T1000 (cell line): ENCODE data around the gene HOXA2.
A peak's percentile ranks its signal among the peaks of the same experiment; 100 is the strongest.

Experiments
- DNase-seq: peaks from one replicate; lab custom pipeline; 2025; ENCODE audit warnings: mixed read lengths; lab: John Stamatoyannopoulos, UW

The HOXA2 gene

DNA sequence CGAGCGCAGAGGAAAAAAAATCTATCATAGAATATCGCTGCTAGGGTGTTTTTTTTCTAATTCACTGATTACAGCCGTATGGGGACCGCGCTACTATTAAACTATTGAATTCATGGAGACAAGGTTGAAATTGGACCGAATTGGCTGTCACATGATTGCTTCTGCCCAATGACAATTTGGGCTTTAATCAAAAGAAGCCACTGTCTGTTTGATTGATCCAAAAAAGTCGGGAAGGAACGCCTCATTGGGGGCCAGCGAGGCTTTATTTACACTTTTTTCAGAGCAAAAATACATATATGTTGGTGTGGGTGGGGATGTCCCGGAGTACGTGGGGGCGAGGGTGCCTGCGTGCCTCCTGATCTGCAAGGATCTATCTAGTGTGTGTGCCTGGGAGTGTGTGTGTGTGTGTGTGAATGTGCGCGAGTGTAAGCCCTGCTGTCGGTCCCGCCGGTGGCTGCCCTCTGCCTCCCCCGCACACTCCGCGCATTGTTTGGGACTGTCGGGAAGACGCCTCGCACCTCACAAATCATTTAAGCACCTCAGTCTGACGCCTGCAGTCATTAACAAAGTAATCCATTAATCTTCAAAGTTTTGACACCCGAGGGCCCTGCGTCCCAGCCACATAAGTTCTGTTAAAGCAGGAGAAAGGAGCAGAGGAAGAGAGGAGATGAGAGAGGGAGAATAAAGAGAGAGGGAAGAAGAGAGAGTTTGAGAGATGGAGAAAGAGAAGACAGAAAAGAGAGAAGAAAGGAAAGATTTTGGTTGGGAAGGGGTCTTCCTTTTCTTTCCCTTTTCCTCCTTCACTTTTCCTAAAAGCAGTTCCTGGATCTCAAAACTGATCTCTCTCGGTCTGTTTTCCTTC is at the start of gene HOXA2:
TSS of gene HOXA2 (minus strand) at position 103 of the 862 bp plus-strand sequence. CDS start 183 bp downstream, outside the sequence.
- DNase-seq: no peak

DNA sequence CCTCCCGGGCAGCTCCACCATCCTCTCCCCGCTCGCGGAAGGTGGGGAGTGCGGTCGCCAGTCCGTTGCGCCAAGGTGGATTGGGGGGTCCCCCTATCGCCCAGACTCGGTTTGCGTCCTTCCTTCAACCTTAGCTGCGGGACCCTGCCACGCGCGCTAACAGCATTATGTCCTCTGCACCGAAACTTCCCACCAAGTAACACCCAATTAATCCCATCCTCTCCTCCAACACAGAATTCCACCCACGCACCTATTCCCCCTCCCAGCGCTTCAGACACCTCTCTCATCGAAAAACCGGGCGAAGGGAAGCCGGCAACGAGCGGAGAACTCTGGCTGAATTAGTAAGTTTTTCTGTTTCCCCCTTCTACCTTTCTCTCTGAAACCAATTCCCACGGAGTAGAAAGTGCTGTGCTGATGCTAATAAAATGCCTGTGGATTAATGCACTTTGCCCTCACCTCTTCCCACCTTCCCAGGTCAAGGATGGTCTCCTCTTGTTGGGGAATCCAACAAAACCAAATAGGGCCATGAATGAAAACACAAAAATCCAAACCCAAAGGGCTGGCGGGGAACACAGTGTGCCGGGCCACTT is 49.0 kb upstream of the HOXA2 start:
- no peak for DNase-seq

DNA sequence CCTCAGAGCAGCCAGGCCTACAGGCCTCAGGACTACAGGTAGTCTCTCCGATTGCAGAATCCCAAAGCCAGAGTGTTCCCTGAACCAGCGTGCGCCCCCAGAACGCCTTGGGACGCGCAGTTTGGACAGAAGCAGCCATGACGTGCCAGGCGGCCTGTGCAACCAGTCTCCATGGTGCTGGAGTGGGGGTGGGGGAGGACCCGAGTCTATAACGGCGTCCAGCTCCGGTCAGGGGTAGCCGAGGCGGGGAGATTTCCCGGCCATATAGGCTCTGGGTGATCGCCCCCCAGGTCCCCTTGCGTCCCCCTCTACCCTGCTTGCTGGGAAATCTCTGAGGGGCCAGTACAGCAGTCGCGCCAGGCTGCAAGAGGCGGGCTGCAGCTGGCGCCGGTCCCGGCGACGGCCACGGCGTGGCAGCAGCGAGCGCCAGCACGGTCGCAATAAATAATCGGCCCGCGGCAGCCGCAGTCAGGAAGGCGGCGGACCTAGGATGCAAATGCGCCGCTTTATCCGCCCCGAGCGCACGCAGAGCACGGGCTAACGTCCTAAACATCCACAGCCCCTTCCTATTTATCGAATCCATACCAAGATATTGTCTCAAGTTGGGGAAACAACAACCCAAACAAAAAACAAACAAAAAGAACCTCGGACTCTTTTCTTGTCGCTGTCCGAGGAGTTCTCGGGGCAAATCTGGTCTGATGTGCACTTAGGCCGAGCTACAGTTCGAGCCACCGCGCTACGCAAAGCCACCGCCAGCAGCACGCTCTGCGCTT is 48.3 kb upstream of the HOXA2 start:
- peak; percentile 56 for DNase-seq

DNA sequence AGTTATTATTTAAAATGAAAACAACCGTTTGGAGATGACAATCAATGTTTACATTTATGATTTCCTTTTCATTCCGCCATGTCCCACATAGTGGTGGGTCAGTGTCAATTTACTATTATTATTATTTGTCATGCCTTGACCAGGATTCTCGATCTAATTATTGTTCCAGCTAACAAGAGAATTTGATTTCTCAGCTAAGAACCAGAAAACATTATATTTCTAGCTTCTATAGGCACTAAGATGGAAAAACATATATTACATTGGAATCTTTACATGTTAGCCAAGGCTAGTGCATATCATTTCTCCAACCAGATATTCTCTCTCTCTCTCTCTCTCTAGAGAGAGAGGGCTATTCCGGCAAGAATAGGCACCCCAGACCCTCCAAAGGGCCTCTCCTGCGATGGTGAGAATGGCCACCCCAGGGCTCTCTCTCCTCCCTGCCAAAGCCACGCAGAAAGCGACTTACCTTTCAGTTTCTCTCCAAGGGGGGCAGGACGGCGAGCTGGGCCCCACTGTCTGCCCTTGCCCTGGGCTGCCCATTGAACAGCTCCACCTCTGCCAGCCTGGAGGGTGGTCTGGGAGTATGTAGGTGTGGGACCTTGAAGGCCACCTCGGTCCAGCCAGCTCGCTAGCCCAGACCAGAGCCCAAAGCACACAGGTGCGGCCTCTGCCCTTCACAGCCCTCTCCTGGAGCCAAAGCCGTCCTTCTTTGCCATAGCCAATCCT is 47.5 kb upstream of the HOXA2 start:
- DNase-seq: no peak

DNA sequence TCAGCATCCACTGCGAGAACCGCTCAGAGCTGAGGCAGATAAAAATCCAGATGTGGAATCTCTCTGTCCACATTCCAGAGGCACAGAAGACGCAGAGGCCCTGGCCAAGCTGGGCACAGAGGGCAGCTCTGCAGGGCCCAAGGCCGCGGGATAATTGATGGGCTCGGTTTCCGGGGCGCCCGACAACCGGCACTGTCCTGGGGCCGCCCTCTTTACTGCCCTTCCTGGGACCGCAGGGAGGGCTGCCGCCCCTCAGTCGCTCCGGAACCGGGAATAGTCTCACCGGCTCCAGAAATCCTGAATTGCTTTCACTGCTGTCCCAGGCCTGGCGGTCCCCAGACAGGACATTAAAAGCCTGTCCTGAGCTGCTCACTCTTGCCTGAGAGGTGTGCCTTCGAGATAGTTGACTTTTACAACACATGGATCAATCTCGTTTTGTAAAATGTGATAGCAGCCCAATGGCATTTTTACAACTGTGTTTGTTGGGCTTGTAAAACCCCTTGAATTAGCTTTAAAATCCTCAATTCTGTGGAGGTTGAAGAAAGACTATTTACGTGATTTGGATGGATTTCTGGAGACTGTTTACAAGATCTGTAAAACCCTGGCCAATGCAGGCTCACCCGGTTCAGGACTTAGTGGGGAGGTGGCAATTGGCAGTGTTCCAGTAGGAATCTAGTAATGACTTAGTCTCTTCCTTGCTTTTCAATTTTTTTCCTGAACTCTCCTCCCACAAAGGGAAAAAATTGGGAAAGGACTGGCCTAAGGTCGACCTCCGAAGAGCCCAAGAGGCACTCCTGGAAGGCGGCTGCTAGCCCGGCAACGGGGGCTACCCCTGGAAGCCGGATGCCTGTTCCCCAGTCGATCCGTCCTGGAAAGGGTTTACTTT is 46.5 kb upstream of the HOXA2 start:
- no peak for DNase-seq

DNA sequence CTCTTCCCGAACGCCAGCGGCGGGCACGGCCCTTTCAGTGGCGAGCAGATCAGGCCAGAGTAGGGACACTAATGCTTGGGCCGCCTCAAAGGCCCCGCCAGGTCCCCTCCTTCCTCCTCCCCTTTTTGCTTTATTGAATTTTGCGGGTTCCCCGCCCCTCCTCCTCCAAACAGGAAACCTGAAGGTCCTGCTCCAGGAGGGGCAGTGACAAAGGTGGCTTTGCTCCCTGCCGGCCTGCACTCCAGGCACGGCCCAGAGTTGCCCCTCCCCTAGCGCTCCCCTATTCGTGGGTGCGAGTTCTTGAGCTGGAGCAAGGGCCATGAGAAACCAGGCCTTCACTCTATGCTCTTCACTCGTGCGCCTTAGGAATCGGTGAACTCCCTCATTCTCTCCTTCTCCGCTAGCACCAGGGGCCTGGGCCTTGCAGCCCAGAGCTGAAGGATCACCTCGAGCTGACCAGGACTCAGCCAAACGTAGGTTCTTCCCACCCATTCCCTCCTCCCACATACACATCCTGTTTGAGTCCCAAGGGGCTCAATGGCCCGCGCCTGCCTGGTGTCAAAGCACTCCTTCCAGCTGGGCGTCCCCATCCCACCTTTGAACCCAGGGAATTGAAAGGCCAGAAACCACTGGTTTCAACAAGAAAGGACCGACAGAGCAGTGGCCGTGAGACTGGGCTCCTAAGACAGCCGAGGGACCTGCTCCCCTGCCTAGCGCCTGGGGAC is 45.7 kb upstream of the HOXA2 start:
- DNase-seq: no peak

DNA sequence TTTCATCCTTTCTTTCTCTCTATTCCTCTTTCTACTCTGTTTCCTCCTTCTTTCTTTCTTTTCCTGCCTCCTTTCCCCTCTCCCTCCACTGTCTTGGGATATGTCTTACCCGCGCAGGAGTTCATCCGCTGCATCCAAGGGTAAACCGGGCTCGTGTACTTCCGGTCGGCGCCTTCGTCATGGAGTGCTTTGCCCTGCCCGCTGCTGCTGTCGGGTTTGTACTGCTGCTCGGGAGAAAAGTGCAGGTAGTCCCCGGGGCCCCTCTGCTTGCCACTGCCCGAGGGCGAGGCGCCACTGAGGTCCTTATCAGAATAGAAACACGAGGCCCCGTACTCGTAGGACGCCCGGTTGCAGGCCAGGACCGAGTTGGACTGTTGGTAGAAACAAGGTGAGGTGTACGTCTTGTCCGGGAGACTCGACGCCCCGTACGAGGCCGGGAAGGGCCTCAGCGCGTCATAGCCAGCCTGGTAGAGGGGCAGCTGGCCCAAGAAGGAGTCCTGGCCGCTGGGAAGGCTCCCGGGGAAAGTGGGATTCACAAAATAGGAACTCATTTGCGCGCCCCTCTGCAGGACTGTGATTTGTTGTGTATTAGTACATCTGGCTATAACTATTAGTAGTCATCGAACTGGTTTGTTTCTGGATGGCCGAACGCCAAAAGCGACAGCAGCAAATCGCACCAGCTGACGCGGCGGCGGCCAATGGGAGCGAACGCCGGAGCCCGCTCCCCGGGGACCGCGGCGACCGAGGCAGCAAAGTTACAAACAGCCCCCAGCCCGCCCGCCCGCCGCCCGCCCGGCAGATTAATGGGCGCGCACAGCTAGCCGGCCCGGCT is 44.9 kb upstream of the HOXA2 start, which contains the start of gene HOXA6:
TSS of gene HOXA6 (minus strand) at position 576 of the 832 bp plus-strand sequence. CDS start at position 551, 25 bp downstream.
- DNase-seq: no peak

DNA sequence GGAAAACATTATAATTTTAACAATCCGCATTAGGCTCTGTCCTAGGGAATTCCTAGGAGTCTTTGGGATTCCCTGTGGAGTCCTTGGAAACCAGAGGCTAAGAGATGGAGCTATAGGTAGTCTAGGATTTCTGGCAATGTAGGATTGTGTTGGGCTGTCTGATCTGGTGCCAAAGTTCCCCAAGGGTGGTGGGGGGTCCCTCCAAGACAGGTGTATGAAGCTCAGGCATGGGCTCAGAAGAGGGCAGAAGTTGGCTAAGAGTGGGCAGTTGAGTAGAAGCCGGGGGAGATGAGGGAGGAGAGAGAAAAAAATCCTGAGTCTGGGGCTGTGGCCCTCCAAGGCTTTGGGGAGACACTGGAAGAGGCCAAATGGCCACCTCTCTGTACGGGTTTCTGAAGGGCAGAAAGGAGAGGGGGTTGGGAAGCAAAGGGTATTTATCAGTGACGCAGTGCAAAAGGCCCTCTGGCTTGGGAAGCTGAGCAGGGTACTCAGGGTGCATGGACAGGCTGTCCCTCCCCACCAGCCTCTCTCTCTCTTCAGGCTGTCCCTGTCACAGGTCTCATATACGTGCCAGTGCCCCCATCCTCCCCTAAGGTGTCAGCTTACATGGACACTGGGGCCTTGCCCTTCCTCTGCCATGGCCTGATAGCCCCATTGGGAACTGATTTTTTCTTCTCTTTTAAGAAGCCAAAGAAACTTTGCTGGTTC is 44.2 kb upstream of the HOXA2 start:
- DNase-seq: no peak

DNA sequence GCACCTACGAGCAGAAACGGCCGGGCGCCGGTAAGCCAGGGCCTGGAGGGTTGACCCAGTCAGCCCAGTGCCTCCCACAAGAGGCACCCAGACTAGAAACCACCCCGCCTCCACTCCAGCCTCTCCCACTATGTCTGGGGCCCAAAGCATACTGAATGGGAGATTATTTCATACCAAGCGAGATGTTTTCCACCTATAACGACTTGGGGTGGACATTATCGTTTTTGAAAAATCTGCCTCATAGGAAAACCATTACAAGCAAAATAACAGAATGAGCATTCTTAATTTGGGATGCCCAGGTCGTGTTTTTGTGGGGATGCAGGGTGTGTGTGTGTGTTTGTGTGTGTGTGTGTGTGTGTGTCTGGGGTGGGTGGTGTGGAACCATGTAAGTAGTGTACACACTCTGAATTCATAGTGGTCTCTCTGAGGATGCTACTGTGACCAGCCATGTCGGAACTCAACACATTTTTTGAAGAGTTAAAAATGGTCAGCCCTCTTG is 43.5 kb upstream of the HOXA2 start:
- no peak for DNase-seq

DNA sequence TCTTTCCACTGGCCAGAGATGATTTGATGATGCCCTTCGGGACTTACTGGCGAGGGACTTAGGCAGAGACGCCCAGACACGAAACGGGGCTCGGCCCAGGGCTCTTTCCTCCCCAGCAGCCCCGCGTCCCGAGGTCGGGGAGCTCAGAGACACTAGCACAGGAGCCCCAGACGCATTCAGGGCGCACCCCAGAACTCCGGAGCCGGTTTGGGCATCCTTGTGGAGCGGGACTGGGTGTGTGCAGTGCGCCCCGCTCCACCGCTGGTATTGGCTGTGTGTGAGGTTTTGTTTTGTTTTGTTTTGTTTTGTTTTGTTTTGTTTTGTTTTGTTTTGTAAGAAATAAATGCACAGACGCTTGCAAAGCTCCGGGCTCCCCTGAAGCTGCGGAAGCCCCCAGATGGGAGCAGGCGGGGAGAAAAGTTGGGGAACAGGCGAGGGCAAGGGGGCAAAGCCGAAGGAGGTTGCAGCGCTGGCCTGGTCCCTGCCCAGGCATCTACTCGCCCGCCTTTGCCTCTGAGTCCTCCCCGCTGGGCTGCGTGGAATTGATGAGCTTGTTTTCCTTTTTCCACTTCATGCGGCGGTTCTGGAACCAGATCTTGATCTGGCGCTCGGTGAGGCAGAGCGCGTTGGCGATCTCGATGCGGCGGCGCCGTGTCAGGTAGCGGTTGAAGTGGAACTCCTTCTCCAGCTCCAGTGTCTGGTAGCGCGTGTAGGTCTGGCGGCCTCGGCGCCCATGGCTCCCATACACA is 42.9 kb upstream of the HOXA2 start:
- DNase-seq: no peak

DNA sequence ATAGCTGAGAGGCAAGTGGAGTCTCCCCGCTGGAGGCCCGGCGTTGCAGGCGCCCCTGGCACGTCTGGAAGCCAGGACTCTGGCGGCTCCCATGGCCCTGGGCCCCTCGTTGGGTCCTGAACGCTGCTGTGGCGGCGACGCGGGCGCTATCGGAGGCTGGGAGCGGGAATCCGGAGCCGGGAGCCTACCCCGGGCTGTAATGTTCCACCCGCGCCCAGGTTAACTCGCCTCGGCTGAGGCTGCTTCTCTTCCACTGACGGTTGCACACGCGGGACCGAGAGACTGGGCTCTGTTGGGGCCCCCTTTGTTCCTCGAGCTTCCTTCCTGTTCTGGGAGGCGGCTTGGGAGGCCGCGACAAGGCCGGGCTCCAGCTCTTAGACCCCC is 42.3 kb upstream of the HOXA2 start:
- DNase-seq: no peak

DNA sequence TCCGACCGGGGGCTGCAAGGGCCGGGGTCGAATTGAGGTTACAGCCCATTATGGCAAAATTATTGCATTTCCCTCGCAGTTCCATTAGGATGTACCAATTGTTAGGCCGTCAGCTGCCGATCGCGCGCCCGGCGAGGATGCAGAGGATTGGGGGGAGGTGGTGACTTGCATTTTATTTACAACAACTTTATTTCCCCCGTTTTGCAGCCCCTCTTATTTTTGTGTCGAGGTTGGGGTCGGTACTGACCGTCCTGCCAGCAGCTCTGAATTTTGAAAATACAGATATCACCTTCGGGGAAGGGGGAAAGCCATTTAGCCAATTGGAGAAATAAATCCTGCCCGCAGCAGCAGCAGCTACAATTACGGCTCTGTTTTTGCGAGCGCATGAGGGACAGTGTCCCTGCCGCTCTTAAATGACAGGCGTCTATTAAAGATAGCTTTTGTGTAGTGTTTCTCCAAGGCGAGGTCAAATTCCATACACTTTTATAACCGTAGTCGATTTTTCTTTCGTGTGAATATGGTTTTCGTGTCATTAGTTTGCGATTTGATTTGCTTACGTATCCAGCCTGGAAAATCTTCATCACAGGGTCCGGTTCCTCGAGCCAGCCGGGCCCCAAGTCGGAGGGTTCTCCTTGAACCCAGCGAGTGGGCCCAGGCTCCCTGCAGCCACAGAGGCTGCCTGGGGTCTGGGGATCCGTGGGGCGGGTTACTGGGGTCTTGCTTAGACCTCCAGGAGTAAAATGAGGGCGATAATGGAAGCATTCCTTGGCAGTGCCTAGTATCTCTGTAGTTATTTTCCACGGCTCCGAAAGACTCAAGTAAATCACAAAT is 41.7 kb upstream of the HOXA2 start:
- DNase-seq: no peak

DNA sequence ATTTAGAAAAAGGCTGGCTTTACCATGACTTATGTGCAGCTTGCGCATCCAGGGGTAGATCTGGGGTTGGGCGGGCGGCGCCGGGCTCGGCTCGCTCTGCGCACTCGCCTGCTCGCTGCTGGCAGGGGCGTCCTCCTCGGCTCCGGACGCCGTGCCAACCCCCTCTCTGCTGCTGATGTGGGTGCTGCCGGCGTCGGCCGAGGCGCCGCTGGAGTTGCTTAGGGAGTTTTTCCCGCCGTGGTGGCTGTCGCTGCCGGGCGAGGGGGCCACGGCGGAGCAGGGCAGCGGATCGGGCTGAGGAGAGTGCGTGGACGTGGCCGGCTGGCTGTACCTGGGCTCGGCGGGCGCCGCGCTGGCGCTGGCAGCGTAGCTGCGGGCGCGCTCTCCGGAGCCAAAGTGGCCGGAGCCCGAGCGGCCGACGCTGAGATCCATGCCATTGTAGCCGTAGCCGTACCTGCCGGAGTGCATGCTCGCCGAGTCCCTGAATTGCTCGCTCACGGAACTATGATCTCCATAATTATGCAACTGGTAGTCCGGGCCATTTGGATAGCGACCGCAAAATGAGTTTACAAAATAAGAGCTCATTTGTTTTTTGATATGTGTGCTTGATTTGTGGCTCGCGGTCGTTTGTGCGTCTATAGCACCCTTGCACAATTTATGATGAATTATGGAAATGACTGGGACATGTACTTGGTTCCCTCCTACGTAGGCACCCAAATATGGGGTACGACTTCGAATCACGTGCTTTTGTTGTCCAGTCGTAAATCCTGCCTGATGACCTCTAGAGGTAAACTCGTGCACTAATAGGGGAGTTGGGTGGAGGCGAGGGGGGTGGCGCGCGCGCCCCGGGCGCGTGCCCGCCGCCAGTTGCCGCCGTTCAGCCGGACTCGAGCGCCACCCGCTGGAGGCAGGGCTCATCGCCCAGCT is 40.8 kb upstream of the HOXA2 start, which contains the start of gene HOXA5:
TSS of gene HOXA5 (minus strand) at position 659 of the 927 bp plus-strand sequence. CDS start at position 585, 74 bp downstream.
- DNase-seq: peak; percentile 76

DNA sequence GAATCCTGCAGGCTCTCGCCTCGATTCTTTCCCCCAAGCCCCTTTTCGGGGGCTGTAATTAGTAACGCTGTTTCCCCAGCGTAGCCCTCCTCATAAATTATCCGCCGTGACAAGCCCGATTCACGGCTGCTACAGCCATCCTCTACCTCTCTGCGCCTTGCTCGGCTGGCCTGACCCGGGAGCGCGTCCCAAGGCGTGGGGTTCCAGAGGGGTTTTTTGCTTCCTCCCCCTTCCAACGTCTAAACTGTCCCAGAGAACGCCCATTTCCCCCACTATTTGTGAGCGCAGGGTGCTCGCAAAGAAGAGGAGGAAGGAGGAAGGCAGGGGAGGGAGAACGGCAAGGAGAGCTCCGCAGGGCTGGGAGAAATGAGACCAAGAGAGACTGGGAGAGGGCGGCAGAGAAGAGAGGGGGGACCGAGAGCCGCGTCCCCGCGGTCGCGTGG is 40.1 kb upstream of the HOXA2 start:
- no peak for DNase-seq

DNA sequence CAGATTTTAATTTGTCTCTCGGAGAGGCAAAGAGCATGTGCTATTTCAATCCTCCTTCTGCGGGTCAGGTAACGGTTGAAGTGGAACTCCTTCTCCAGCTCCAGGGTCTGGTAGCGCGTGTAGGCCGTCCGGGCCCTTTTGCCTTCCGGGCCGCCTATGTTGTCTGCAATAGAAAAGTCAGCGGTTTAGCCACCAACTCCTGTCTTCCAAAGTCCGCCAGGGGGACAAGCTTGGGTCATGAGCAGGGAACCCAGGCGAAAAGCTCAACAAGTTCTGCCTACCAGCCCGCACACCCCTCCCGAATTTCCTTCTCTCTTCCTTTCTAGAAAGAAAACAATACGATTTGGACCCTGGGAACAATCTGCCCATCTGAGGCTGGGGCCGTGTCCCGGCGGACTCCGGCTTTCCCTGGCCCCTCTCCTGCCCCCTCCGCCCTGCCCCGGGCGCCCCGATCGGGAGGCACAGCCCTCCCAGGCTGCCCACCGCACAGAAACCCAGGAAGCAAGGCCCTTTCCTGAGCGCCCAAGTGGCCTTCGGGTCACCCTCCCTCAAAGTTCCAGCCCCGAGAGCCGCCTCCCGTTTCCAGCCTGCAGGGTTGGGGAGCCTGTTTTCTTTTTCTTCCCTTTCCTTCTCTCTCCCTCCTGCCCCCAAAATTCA is 39.6 kb upstream of the HOXA2 start:
- no peak for DNase-seq
